ENCODE data around the gene FLYWCH1.
"Not testable (repeated sequence)": the region's sequence is repeated elsewhere in the genome, so short reads cannot be mapped to it uniquely, and the experiment has no call there.

Gene FLYWCH1

GRCh38 chr16:2927010-2927646 lies 15.4 kb downstream of the FLYWCH1 start:
- no peaks in the 10 kb centered on the region for H3K9me3 ChIP-seq (ENCODE audit: insufficient read depth, low read depth, low read length)
- no peaks in the 10 kb centered on the region for H3F3A ChIP-seq (ENCODE audit: low read depth)
- no peak overlapping the region for H2AFZ ChIP-seq (ENCODE audit: low read length)
- H3K79me2 ChIP-seq (ENCODE audit: insufficient read depth, low read length) = no peaks in the 10 kb centered on the region
- TF ChIP-seq, protein P1, sequence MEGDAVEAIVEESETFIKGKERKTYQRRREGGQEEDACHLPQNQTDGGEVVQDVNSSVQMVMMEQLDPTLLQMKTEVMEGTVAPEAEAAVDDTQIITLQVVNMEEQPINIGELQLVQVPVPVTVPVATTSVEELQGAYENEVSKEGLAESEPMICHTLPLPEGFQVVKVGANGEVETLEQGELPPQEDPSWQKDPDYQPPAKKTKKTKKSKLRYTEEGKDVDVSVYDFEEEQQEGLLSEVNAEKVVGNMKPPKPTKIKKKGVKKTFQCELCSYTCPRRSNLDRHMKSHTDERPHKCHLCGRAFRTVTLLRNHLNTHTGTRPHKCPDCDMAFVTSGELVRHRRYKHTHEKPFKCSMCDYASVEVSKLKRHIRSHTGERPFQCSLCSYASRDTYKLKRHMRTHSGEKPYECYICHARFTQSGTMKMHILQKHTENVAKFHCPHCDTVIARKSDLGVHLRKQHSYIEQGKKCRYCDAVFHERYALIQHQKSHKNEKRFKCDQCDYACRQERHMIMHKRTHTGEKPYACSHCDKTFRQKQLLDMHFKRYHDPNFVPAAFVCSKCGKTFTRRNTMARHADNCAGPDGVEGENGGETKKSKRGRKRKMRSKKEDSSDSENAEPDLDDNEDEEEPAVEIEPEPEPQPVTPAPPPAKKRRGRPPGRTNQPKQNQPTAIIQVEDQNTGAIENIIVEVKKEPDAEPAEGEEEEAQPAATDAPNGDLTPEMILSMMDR (conservative IDR thresholded peaks at IDR 0.05; ENCODE audit: low read length) = peak; percentile 70
- TF ChIP-seq EZH2phosphoT487 (IDR thresholded peaks at IDR 0.05; ENCODE audit: borderline replicate concordance) = no peak
- no peaks in the 10 kb centered on the region for H3K9me2 ChIP-seq (replicated peaks; ENCODE audit: low read depth, low read length)
- H3K4me1 ChIP-seq (ENCODE audit: insufficient read depth, low read length, poor library complexity, severe bottlenecking) = no peaks in the 10 kb centered on the region
- H3K4me2 ChIP-seq (ENCODE audit: low read depth, low read length, poor library complexity, severe bottlenecking) = no peak overlapping the region
- no peak overlapping the region for H3K4me3 ChIP-seq (ENCODE audit: low read length, poor library complexity, severe bottlenecking)
- no peaks in the 10 kb centered on the region for H4K20me1 ChIP-seq (ENCODE audit: insufficient read depth, low read length, poor library complexity, severe bottlenecking)
- H3K27me3 ChIP-seq (ENCODE audit: insufficient read depth, low read length, poor library complexity, severe bottlenecking) = no peaks in the 10 kb centered on the region
- H3K36me3 ChIP-seq (ENCODE audit: insufficient read depth, low read length) = no peaks in the 10 kb centered on the region
- no peak overlapping the region for H3K9ac ChIP-seq (ENCODE audit: low read depth, low read length, poor library complexity, severe bottlenecking)

DNA sequence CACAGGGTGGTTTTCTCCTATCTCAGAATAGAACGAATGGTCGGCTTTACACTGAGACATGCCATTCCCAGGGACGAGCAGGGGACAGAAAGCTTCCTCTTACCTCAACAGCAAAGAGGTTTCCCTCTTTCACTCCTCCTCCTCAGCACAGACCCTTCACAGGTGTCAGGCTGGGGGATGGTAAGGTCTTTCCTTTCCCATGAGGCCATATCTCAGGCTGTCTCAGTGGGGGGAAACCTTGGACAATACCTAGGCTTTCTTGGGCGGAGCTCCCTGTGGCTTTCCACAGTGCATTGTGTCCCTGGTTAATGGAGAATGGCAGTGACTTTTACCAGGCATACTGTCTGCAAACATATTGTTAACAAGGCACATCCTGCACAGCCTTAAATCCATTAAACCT lies 16.4 kb downstream of the FLYWCH1 start:
- not testable (repeated sequence) for H3K36me3 ChIP-seq (ENCODE audit: insufficient read depth, low read length); H4K20me1 ChIP-seq (ENCODE audit: insufficient read depth, low read length, poor library complexity, severe bottlenecking); H2AFZ ChIP-seq (ENCODE audit: low read length); H3K9me3 ChIP-seq (ENCODE audit: insufficient read depth, low read depth, low read length); H3K4me2 ChIP-seq (ENCODE audit: low read depth, low read length, poor library complexity, severe bottlenecking); H3K4me3 ChIP-seq (ENCODE audit: low read length, poor library complexity, severe bottlenecking); H3K27me3 ChIP-seq (ENCODE audit: insufficient read depth, low read length, poor library complexity, severe bottlenecking); H3K4me1 ChIP-seq (ENCODE audit: insufficient read depth, low read length, poor library complexity, severe bottlenecking); H3F3A ChIP-seq (ENCODE audit: low read depth); H3K9me2 ChIP-seq (replicated peaks; ENCODE audit: low read depth, low read length); H3K79me2 ChIP-seq (ENCODE audit: insufficient read depth, low read length); H3K9ac ChIP-seq (ENCODE audit: low read depth, low read length, poor library complexity, severe bottlenecking)

GRCh38 chr16:2928796-2929195 lies 17.1 kb downstream of the FLYWCH1 start:
- no peaks in the 10 kb centered on the region for H3K27me3 ChIP-seq (ENCODE audit: insufficient read depth, low read length, poor library complexity, severe bottlenecking)
- TF ChIP-seq EZH2phosphoT487 (IDR thresholded peaks at IDR 0.05; ENCODE audit: borderline replicate concordance) = no peak
- TF ChIP-seq, protein P1 (conservative IDR thresholded peaks at IDR 0.05; ENCODE audit: low read length) = no peak
- H3K4me1 ChIP-seq (ENCODE audit: insufficient read depth, low read length, poor library complexity, severe bottlenecking) = no peaks in the 10 kb centered on the region
- H3K4me3 ChIP-seq (ENCODE audit: low read length, poor library complexity, severe bottlenecking) = no peak overlapping the region
- H4K20me1 ChIP-seq (ENCODE audit: insufficient read depth, low read length, poor library complexity, severe bottlenecking) = no peaks in the 10 kb centered on the region
- H3K4me2 ChIP-seq (ENCODE audit: low read depth, low read length, poor library complexity, severe bottlenecking) = no peak overlapping the region
- H3K36me3 ChIP-seq (ENCODE audit: insufficient read depth, low read length) = no peaks in the 10 kb centered on the region
- no peaks in the 10 kb centered on the region for H3K79me2 ChIP-seq (ENCODE audit: insufficient read depth, low read length)
- no peaks in the 10 kb centered on the region for H3K9me3 ChIP-seq (ENCODE audit: insufficient read depth, low read depth, low read length)
- H2AFZ ChIP-seq (ENCODE audit: low read length) = no peak overlapping the region
- H3F3A ChIP-seq (ENCODE audit: low read depth) = no peaks in the 10 kb centered on the region
- no peak overlapping the region for H3K9ac ChIP-seq (ENCODE audit: low read depth, low read length, poor library complexity, severe bottlenecking)
- no peaks in the 10 kb centered on the region for H3K9me2 ChIP-seq (replicated peaks; ENCODE audit: low read depth, low read length)

GRCh38 chr16:2929693-2930092 lies 18.0 kb downstream of the FLYWCH1 start:
- TF ChIP-seq, protein P1 (conservative IDR thresholded peaks at IDR 0.05; ENCODE audit: low read length) = no peak
- no peak for TF ChIP-seq EZH2phosphoT487 (IDR thresholded peaks at IDR 0.05; ENCODE audit: borderline replicate concordance)
- H3K36me3 ChIP-seq (ENCODE audit: insufficient read depth, low read length) = no peaks in the 10 kb centered on the region
- no peak overlapping the region for H3K4me3 ChIP-seq (ENCODE audit: low read length, poor library complexity, severe bottlenecking)
- H4K20me1 ChIP-seq (ENCODE audit: insufficient read depth, low read length, poor library complexity, severe bottlenecking) = no peaks in the 10 kb centered on the region
- H3K79me2 ChIP-seq (ENCODE audit: insufficient read depth, low read length) = no peaks in the 10 kb centered on the region
- no peak overlapping the region for H2AFZ ChIP-seq (ENCODE audit: low read length)
- H3K9me2 ChIP-seq (replicated peaks; ENCODE audit: low read depth, low read length) = no peaks in the 10 kb centered on the region
- no peaks in the 10 kb centered on the region for H3K9me3 ChIP-seq (ENCODE audit: insufficient read depth, low read depth, low read length)
- H3K4me1 ChIP-seq (ENCODE audit: insufficient read depth, low read length, poor library complexity, severe bottlenecking) = no peaks in the 10 kb centered on the region
- no peak overlapping the region for H3K4me2 ChIP-seq (ENCODE audit: low read depth, low read length, poor library complexity, severe bottlenecking)
- no peaks in the 10 kb centered on the region for H3F3A ChIP-seq (ENCODE audit: low read depth)
- H3K27me3 ChIP-seq (ENCODE audit: insufficient read depth, low read length, poor library complexity, severe bottlenecking) = no peaks in the 10 kb centered on the region
- no peak overlapping the region for H3K9ac ChIP-seq (ENCODE audit: low read depth, low read length, poor library complexity, severe bottlenecking)

Measured in Loucy (cell line).